ENCODE measurements around the gene EFNB1. TPM values are rescaled to one million over a fixed set of nuclear protein-coding genes. Genes with fewer than 3 reads are reported as not detected.

The EFNB1 gene
- total RNA-seq, 4 donors from 2014 or later: 37.1 to 94.2 (median 37.7) TPM

DNA sequence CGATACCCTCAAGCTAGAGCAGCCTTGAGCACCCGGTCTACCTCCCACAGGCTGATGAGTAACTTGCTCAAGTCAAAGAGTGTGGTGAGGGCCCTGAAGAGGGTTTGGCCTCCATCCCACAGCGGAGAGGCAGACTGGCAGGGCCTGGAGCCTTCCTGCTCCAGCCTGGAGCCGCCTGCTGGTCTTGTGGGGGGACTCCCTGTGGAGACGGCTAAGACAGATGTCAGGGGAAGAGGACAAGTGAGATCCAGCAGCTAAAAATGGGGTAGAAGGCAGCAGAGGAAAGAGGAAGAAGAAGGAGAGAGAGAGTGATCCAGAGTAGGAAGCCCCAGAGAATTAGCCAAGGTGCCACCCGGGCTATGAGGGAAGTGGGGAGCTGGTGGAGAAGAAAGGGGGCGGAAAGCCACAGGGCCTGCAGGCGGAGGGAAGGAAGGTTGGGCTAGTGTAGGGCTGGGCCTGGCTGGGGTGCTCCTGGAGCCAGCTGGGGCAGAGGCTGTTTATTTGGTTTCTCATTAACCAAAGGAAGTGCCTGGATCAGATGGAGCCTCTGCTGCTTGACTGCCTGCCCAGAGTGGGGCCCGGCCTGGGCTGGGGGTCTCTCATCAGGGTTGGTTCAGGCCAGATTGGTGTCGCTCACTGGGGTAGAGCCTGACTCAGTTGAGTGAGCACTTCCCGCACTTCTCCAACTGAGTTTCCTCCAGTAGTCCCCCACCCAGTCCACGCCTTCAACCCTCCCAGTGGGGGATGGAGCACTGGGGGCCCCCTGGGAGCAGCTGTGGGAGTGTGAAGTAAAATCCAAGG, 14.2 kb downstream of the EFNB1 start:
- no peak for TF ChIP-seq CTCF (IDR thresholded peaks at IDR 0.05; ENCODE audit: low read depth)

DNA sequence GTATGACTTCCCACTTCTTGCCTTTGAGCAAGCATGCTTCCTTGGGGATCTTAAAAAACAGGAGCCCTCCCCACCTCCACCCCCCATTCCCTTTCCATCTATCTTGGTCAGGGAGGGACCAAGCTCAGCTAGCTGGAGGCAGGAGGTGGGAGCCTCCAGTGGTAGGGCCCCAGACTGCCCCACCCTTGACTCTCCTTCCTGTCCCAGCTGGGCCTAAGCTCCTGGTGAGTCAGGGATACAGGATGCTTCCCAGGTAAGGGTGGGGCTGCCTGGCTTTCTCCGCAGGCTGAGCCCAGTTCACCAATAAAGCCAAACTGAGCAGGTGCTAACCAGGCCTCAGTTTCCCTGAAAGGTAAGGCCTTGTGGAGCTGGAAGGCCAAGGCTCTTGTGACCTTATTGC, 15.2 kb downstream of the EFNB1 start:
- no peak for TF ChIP-seq CTCF (IDR thresholded peaks at IDR 0.05; ENCODE audit: low read depth)

- TF ChIP-seq CTCF (IDR thresholded peaks at IDR 0.05; ENCODE audit: low read depth): no peak
Measured at GRCh38 chrX:68844581-68844980, 15.8 kb downstream of the EFNB1 start.

DNA sequence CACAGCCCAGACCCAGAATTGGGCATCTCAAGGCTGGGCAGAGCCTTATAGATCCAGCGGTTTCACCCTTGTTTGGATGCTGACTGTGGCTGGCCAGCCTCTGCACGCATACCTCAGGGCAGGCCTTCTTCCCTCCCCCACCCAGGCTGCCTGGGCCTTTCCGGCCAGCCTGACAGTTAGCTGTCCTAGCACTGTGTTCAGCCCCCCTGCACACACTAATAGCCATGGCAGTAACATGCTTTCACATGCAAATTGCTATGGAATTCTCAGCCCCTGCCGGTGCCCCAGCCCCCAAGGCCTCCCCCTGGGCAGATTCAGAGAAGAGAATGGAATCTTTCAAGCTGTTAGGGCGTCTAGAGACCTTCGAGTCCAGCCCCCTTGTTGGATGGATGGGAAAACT, 17.7 kb downstream of the EFNB1 start:
- TF ChIP-seq CTCF (IDR thresholded peaks at IDR 0.05; ENCODE audit: low read depth): no peak

GRCh38 chrX:68847172-68847571, 18.4 kb downstream of the EFNB1 start:
- no peak for TF ChIP-seq CTCF (IDR thresholded peaks at IDR 0.05; ENCODE audit: low read depth)

- no peak for TF ChIP-seq CTCF (IDR thresholded peaks at IDR 0.05; ENCODE audit: low read depth)
Measured at GRCh38 chrX:68848189-68848940, 19.5 kb downstream of the EFNB1 start.

GRCh38 chrX:68851082-68851481, 22.3 kb downstream of the EFNB1 start:
- TF ChIP-seq CTCF (IDR thresholded peaks at IDR 0.05; ENCODE audit: low read depth): no peak

Measured in subcutaneous adipose tissue (tissue), 4 donors.